Prostate gland (tissue), 2 donors: ENCODE results near the gene CHD8.

Experiments used
- CTCF ChIP-seq, 4 experiments: fragments of 200-600 bp in 2 of 4; fragments of 450-650 bp in 2 of 4; sonication (generic) in 2 of 4; IDR thresholded peaks; 1 replicate in 3 of 4; 2 replicates in 1 of 4; pipeline ENCODE4 v1.5.1; 2016 to 2019; ENCODE audit warnings: antibody characterized with exemption in 4 of 4, mild to moderate bottlenecking in 2 of 4, moderate library complexity in 2 of 4
- POLR2A ChIP-seq: fragments of 450-650 bp; IDR thresholded peaks from one replicate; pipeline ENCODE4 v1.6.1; 2016; ENCODE audit warnings: antibody characterized with exemption, mild to moderate bottlenecking
- POLR2AphosphoS5 ChIP-seq: sonication (generic); formaldehyde crosslinking; IDR thresholded peaks from one replicate; pipeline ENCODE4 v1.6.1; 2017; ENCODE audit warnings: antibody characterized with exemption

- TF ChIP-seq CTCF (IDR thresholded peaks at IDR 0.05) (peak in 2 of 4 experiments; percentile 13 to 23), POLR2AphosphoS5 (peak; percentile 88), POLR2A (peak; percentile 22)
Observed at GRCh38 chr14:21383848-21384493, 72.0 kb downstream of the CHD8 start, which contains the start of gene SUPT16H.
